Stimulated activated CD4-positive, alpha-beta T cell treated with anti-CD3 and anti-CD28 coated beads, Interleukin-1b, Interleukin-23, amount 100 ng/mL, for 1 hour (primary cell): ENCODE data around the gene FADS3.

Experiments
- DNase-seq, 2 donors: peaks; one replicate each; pipeline ENCODE4 v3.0.0-alpha.2; 2020; ENCODE audit warnings: low read depth in 2 of 2

The FADS3 gene

GRCh38 chr11:61860054-61860903 is 31.1 kb downstream of the FADS3 start:
- DNase-seq: no peak

GRCh38 chr11:61855939-61856680 is 35.2 kb downstream of the FADS3 start:
- DNase-seq: no peak

GRCh38 chr11:61854966-61855714 is 36.2 kb downstream of the FADS3 start:
- DNase-seq: no peak

GRCh38 chr11:61854206-61854895 is 37.0 kb downstream of the FADS3 start:
- DNase-seq: no peak

- DNase-seq: no peak
These were observed 37.6 kb downstream of the FADS3 start for GRCh38 chr11:61853698-61854169.

- no peak for DNase-seq
These were observed 39.4 kb downstream of the FADS3 start for GRCh38 chr11:61851900-61852295.

GRCh38 chr11:61851113-61851899 is 40.0 kb downstream of the FADS3 start:
- DNase-seq: no peak

- no peak for DNase-seq
These were observed 40.7 kb downstream of the FADS3 start for GRCh38 chr11:61850687-61851086.

GRCh38 chr11:61848631-61849030 is 42.7 kb downstream of the FADS3 start:
- DNase-seq: no peak

GRCh38 chr11:61847914-61848581 is 43.3 kb downstream of the FADS3 start:
- DNase-seq: no peak

GRCh38 chr11:61846362-61847020 is 44.9 kb downstream of the FADS3 start:
- no peak for DNase-seq

GRCh38 chr11:61844909-61845565 is 46.3 kb downstream of the FADS3 start:
- DNase-seq: no peak

- DNase-seq: no peak
These were observed 48.9 kb downstream of the FADS3 start for GRCh38 chr11:61842528-61842820.

GRCh38 chr11:61841636-61842527 is 49.5 kb downstream of the FADS3 start:
- no peak for DNase-seq

- no peak for DNase-seq
These were observed 51.0 kb downstream of the FADS3 start for GRCh38 chr11:61840371-61840770.

- no peak for DNase-seq
These were observed 51.6 kb downstream of the FADS3 start for GRCh38 chr11:61839742-61840141.

GRCh38 chr11:61838921-61839320 is 52.4 kb downstream of the FADS3 start:
- DNase-seq: no peak

- no peak for DNase-seq
These were observed 52.8 kb downstream of the FADS3 start for GRCh38 chr11:61838501-61838900.
